VCaP (cell line): Measurements from ENCODE around the gene ADAMTS14.

Experiments used
- H3K27ac ChIP-seq: fragments of 450-650 bp; 2 replicates; pipeline ENCODE4 v1.5.1; 2017
- CTCF ChIP-seq: fragments of 450-650 bp; conservative IDR thresholded peaks from 2 replicates; pipeline ENCODE4 v1.5.1; 2017; ENCODE audit warnings: mild to moderate bottlenecking, moderate library complexity

ADAMTS14 gene

GRCh38 chr10:70782086-70782745 is 109.9 kb downstream of the ADAMTS14 start:
- no peak overlapping the region for H3K27ac ChIP-seq
- no peak for TF ChIP-seq CTCF

DNA sequence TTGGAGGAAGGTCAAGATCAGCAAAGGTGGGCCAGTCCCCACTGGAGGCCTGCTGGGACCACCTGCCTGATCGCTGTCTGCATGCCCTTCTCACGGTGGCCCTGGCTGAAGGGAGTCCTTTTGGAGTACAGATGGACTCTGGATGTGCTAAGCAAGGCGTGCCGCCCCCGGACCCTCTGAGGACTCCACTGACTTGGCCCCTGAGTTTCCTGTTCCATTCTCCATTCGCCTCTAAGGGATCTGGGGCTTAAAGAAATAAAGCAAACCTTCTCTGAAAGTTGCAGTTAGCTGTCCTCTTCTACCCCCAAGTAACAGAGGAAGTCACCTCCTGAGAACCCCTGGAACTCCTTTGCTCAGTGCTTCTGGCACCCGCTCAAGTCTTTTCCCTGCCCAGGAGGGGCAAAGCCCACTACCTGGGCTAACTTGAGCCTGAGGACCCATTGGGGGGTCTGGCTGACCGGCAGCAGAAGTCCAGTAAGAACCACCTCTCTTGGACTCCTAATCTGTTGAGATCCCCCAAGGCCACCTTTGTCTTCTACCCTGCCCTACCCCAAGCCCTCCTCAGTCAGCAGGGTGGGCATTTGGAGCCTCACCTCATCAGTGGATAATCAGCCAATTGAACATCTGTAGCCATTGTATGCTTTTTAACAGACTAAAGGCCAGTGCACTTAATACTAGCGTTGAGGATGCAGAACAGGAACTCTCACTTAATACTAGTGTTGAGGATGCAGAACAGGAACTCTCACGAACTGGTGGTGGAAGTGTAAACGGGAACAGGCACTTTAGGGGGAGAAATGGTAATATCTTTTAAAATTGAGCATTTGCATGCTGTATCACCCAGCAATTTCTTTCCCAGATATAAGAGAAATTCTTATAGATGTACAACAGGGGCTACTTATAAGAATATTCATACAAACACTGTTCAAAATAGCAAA is 110.7 kb downstream of the ADAMTS14 start:
- no peak for TF ChIP-seq CTCF

DNA sequence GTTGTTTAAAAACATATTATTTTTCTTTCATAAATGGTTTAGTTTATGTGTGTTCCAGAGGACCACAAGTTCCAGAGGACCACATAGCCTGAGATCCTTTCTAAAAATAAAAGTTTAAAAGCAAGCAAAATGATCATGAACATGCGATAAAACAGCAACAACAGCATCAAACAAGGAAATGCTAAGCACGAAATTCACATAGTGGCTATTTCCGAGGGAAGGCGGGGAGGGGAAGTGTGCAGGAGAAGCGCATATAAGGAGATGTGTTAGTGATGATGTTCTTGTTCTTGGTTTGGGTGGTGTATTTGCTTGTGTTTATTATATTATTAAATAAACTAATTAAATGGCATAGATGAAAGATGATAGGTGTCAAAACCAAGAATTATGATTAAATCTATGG is 111.7 kb downstream of the ADAMTS14 start:
- no peak for TF ChIP-seq CTCF
- H3K27ac ChIP-seq: no peak overlapping the region

More for the DNA sequence above, 110.7 kb downstream of the ADAMTS14 start:
- no peak overlapping the region for H3K27ac ChIP-seq

DNA sequence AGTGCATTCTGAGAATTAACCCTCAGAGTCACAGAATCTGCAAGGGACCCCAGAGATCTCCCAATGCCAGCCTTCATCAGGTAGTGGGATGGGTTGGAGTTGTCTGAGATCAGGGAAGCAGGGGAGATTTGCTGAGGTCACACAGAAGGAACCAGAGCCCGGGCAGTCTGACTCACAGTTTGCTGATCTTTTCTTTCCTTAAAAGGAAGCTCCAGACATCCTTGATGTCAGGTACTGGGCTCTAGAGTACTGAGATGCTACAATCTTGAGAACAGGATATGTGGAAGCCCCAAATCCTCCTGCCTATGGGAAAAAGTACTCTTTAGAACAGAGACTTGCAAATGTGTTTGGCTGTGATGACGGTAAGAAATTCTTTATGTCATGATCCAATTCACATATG is 112.2 kb downstream of the ADAMTS14 start:
- H3K27ac ChIP-seq: no peak overlapping the region
- no peak for TF ChIP-seq CTCF

DNA sequence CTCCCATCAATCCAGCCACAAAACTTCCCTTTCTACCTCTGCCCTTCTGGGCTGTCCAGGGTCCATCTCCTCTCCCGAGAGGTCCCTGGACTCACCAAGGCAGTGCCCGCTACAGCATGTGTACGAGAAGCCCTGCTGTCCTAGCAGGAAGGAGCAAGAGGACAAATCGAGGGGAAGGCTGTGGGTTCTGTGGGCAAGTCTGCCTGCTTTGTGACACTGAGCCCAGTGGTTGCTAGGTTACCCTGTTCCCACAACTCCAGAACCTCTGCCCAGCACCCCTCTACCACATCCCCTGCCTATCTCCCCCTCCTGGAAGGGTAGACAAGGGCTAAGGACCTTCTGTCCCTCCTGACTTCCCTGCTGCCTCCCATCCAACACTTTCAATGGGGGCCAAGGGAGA is 112.9 kb downstream of the ADAMTS14 start, which contains the start of gene TBATA:
TBATA (minus strand) TSS at position 188 of the 400 bp plus-strand sequence. CDS start 1,998 bp downstream, outside the sequence.
- no peak for TF ChIP-seq CTCF
- no peak within 1 kb of the TSS for H3K27ac ChIP-seq

GRCh38 chr10:70786799-70787415 is 114.6 kb downstream of the ADAMTS14 start:
- no peak for TF ChIP-seq CTCF
- no peak overlapping the region for H3K27ac ChIP-seq
